Epithelial cell of proximal tubule (primary cell): ENCODE measurements around the gene UBL7. TPM values are rescaled to one million over a fixed set of nuclear protein-coding genes. Genes with fewer than 3 reads are reported as not detected.

Source experiments
- DNase-seq: peaks from one replicate; pipeline ENCODE4 v3.0.0-alpha.2; 2011; ENCODE audit warnings: low read depth
- H3K4me3 ChIP-seq: 2 replicates; pipeline ENCODE4 v1.5.1; 2011; ENCODE audit warnings: low read depth, mild to moderate bottlenecking, low read length
- CTCF ChIP-seq: conservative IDR thresholded peaks from 2 replicates; pipeline ENCODE4 v1.5.1; 2012; ENCODE audit warnings: low read depth, mild to moderate bottlenecking, low read length
- total RNA-seq: library from RNA; depleted of rRNA; stranded (reverse); fragments of >200 nt; gene quantifications from 2 replicates; pipeline ENCODE4 v1.2.3, GENCODE V29; 2015

The UBL7 gene
- total RNA-seq: 57.8 and 67.9 TPM in 2 replicates

- TF ChIP-seq CTCF: peak; percentile 25
Measured at GRCh38 chr15:74460871-74461846, at the start of gene UBL7. UBL7 (minus strand) TSS chr15:74461160; CDS start chr15:74458867, 2,293 bp downstream.

GRCh38 chr15:74506515-74506840 lies 45.5 kb upstream of the UBL7 start:
- DNase-seq: no peak
- H3K4me3 ChIP-seq: no peak overlapping the region
- TF ChIP-seq CTCF: no peak

More at GRCh38 chr15:74460871-74461846, at the start of gene UBL7:
- peak; percentile 58 for DNase-seq
- H3K4me3 ChIP-seq: peak within 1 kb of the TSS; percentile 94

- TF ChIP-seq CTCF: no peak
- no peak overlapping the region for H3K4me3 ChIP-seq
- DNase-seq: no peak
Measured at GRCh38 chr15:74505837-74506514, 45.0 kb upstream of the UBL7 start.

- no peak for DNase-seq
- no peak overlapping the region for H3K4me3 ChIP-seq
- TF ChIP-seq CTCF: no peak
Measured at GRCh38 chr15:74504836-74505235, 43.9 kb upstream of the UBL7 start.

GRCh38 chr15:74504418-74504817 lies 43.5 kb upstream of the UBL7 start:
- no peak overlapping the region for H3K4me3 ChIP-seq
- no peak for DNase-seq
- no peak for TF ChIP-seq CTCF

- DNase-seq: no peak
- H3K4me3 ChIP-seq: no peak overlapping the region
- TF ChIP-seq CTCF: no peak
Measured at GRCh38 chr15:74502301-74502700, 41.3 kb upstream of the UBL7 start.
